Activated CD8-positive, alpha-beta T cell treated with anti-CD3 and anti-CD28 coated beads for 36 hours (primary cell): ENCODE measurements around the gene CLCN7. TPM values are rescaled to one million over a fixed set of nuclear protein-coding genes. Genes with fewer than 3 reads are reported as not detected.

Source experiments
- ATAC-seq: fragments of 200-7000 bp; cut with Tn5 transposase; one replicate; pipeline ENCODE4 v1.10.0; 2021; ENCODE audit warnings: mild to moderate bottlenecking, moderate library complexity
- CTCF ChIA-PET: fragments of 350-600 bp; sonication (Branson Sonifier 250); formaldehyde crosslinking; loops from one replicate; lab custom pipeline; 2021; ENCODE audit warnings: antibody characterized with exemption; lab: Charles Lee
- POLR2A ChIA-PET: fragments of 350-600 bp; sonication (Branson Sonifier 250); formaldehyde crosslinking; loops from one replicate; lab custom pipeline; 2021; ENCODE audit warnings: antibody characterized with exemption; lab: Charles Lee
- DNase-seq: peaks from one replicate; pipeline ENCODE4 v3.0.0-alpha.2; 2020
- H3K27ac Mint-ChIP-seq: one replicate; pipeline ENCODE4 v1.8.0; 2021; ENCODE audit warnings: mild to moderate bottlenecking, mixed read lengths
- H3K27me3 Mint-ChIP-seq: one replicate; pipeline ENCODE4 v1.8.0; 2021; ENCODE audit warnings: mixed read lengths
- H3K36me3 Mint-ChIP-seq: one replicate; pipeline ENCODE4 v1.8.0; 2021; ENCODE audit warnings: low read depth, mixed read lengths
- H3K4me1 Mint-ChIP-seq: one replicate; pipeline ENCODE4 v1.8.0; 2021; ENCODE audit warnings: low read depth, mixed read lengths
- H3K4me3 Mint-ChIP-seq: one replicate; pipeline ENCODE4 v1.8.0; 2021; ENCODE audit warnings: mild to moderate bottlenecking, moderate library complexity, mixed read lengths
- H3K9me3 Mint-ChIP-seq: one replicate; pipeline ENCODE4 v1.8.0; 2021; ENCODE audit warnings: mixed read lengths
- CTCF ChIP-seq: fragments of 200-600 bp; IDR thresholded peaks from one replicate; pipeline ENCODE4 v1.8.0; 2022; ENCODE audit warnings: antibody characterized with exemption, mild to moderate bottlenecking
- intact Hi-C: fragments of 100-400 bp; cut with micrococcal nuclease; formaldehyde crosslinking; loops from one replicate; pipeline ENCODE4 v1.10.0; 2022
- total RNA-seq, 2 experiments: library from RNA; stranded (reverse); gene quantifications; one replicate each; pipeline ENCODE4 v1.2.3, GENCODE V29; 2021

Gene CLCN7
- total RNA-seq, 2 experiments from 2014 or later = 35.5 to 36.8 TPM

GRCh38 chr16:1438229-1439057, 36.4 kb downstream of the CLCN7 start:
- intact Hi-C loops = no loop called here
- no peaks in the 10 kb centered on the region for H3K4me1 Mint-ChIP-seq
- H3K4me3 Mint-ChIP-seq = no peak overlapping the region
- H3K27me3 Mint-ChIP-seq = no peaks in the 10 kb centered on the region
- ChIA-PET POLR2A (interaction anchor here (0.8 kb wide), 1 partner anchor 17 kb away, joined by 3 read pairs; no protein-coding TSS in a partner anchor), CTCF (interaction anchor here (1.2 kb wide), 1 partner anchor 9 kb away, joined by 3 read pairs; no protein-coding TSS in a partner anchor)
- no peak for TF ChIP-seq CTCF
- ATAC-seq (no peak), DNase-seq (no peak)
- H3K36me3 Mint-ChIP-seq = no peaks in the 10 kb centered on the region
- no peaks in the 10 kb centered on the region for H3K9me3 Mint-ChIP-seq
- no peak overlapping the region for H3K27ac Mint-ChIP-seq

- no peak for TF ChIP-seq CTCF
- intact Hi-C loops = no loop called here
- Mint-ChIP-seq H3K9me3 (no peaks in the 10 kb centered on the region), H3K27me3 (no peaks in the 10 kb centered on the region), H3K27ac (no peak overlapping the region), H3K36me3 (no peaks in the 10 kb centered on the region), H3K4me1 (no peaks in the 10 kb centered on the region), H3K4me3 (no peak overlapping the region)
- no peak for ATAC-seq
- POLR2A ChIA-PET = interaction anchor here (0.8 kb wide), 1 partner anchor 16 kb away, joined by 3 read pairs; no protein-coding TSS in a partner anchor
- no peak for DNase-seq
- CTCF ChIA-PET = interaction anchor here (1.2 kb wide), 1 partner anchor 9 kb away, joined by 3 read pairs; no protein-coding TSS in a partner anchor
Measured at GRCh38 chr16:1437606-1438005, 37.2 kb downstream of the CLCN7 start.

GRCh38 chr16:1436731-1437355, 38.0 kb downstream of the CLCN7 start:
- TF ChIP-seq CTCF = no peak
- Mint-ChIP-seq H3K27ac (no peak overlapping the region), H3K27me3 (no peaks in the 10 kb centered on the region), H3K9me3 (no peaks in the 10 kb centered on the region), H3K36me3 (no peaks in the 10 kb centered on the region), H3K4me3 (no peak overlapping the region), H3K4me1 (no peaks in the 10 kb centered on the region)
- intact Hi-C loops = no loop called here
- ChIA-PET POLR2A (no interaction called here), CTCF (interaction anchor here (1.2 kb wide), 1 partner anchor 8 kb away, joined by 3 read pairs; no protein-coding TSS in a partner anchor)
- no peak for ATAC-seq
- DNase-seq = no peak

- intact Hi-C loops = no loop called here
- H3K27ac Mint-ChIP-seq = no peak overlapping the region
- no peaks in the 10 kb centered on the region for H3K9me3 Mint-ChIP-seq
- H3K36me3 Mint-ChIP-seq = no peaks in the 10 kb centered on the region
- DNase-seq (no peak), ATAC-seq (no peak)
- CTCF ChIA-PET = no interaction called here
- no peaks in the 10 kb centered on the region for H3K27me3 Mint-ChIP-seq
- no peaks in the 10 kb centered on the region for H3K4me1 Mint-ChIP-seq
- no peak overlapping the region for H3K4me3 Mint-ChIP-seq
- no peak for TF ChIP-seq CTCF
- POLR2A ChIA-PET = no interaction called here
Measured at GRCh38 chr16:1435921-1436697, 38.7 kb downstream of the CLCN7 start.
